GM11168 (cell line): Measurements from ENCODE around the gene KASH5.
"Not testable (repeated sequence)": the region's sequence is repeated elsewhere in the genome, so short reads cannot be mapped to it uniquely, and the experiment has no call there.

Source experiments
- in situ Hi-C: fragments of 300-500 bp; cut with MboI; formaldehyde crosslinking; loops from one replicate; pipeline ENCODE4 v1.12.0; 2022; ENCODE audit warnings: low sequenced_read_pairs; ENCODE audit not compliant: unreplicated experiment

The KASH5 gene

GRCh38 chr19:49434907-49435583 is 47.0 kb downstream of the KASH5 start:
- in situ Hi-C loops, result no loop called here

GRCh38 chr19:49435670-49436069 is 47.6 kb downstream of the KASH5 start:
- in situ Hi-C loops, result no loop called here

DNA sequence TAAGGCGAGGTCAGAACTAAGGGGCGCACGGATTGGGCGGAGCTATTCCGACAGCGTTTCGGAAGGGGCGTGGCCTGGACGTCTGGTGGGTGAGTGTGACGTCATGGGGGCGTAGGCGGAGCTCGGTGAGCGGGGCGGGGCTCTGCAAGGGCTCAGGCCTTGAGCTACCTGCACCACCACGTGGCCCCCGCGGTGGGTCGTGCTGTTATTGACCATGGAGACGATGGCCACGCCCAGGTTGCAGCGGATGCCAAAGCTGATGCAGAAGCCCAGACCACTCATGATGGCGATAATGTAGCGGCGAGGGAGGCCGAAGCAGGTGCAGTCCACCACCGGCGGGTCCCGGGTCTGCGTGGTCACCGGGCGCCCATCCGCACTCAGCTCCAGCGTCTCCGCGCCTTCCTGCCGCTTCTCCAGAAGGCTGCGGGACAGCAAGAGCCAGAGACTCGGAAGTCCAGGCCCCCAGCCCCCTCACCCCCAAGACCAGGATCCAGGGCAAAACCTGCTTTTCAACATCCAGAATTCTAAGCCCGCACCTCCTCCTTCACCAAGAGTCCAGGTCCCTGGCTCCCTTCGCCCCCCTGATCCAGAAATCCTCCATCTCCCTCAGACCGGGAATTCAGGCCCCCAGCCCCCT is 48.5 kb downstream of the KASH5 start:
- in situ Hi-C loops, result no loop called here

GRCh38 chr19:49437231-49437630 is 49.2 kb downstream of the KASH5 start:
- in situ Hi-C loops, result no loop called here

GRCh38 chr19:49438261-49438660 is 50.2 kb downstream of the KASH5 start:
- in situ Hi-C loops, result no loop called here

- in situ Hi-C loops, result no loop called here
Observed at GRCh38 chr19:49439836-49440235, 51.8 kb downstream of the KASH5 start.

DNA sequence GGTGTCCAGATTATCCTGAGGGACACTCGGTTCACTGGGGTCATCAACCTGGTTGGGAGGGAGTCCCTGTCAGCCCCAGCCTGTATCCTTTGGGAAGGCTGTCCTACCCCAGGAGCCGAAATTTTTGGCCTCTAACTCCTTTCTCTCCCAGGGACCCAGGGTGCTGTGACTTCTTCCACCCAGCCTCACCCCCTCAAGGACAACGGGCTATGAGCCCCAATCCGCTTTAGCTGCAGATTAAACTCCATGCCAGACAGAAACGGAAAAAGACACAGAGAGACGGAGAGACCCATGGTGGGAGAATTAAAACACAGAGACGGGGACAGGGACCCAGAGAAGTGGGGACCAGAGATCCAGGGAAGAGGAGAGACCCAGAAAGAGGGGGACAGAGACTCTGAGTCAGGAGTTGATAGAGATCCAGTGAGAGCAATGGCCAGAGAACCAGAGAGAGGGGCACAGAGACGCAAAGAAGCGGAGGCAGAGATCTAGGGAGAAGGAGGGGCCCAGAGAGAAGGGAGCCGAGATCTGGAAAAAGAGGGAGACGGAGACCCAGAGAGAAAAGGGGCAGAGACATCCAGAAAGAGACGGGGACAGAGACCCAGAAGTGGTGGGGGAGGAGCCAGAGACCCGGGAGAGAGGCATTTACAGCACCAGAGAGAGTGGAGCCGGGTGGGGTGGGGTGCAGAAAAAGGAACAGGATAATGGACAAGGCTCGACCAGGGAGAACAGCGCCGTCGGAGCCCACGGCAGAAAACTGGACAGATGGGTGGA is 52.6 kb downstream of the KASH5 start:
- in situ Hi-C loops, result no loop called here

DNA sequence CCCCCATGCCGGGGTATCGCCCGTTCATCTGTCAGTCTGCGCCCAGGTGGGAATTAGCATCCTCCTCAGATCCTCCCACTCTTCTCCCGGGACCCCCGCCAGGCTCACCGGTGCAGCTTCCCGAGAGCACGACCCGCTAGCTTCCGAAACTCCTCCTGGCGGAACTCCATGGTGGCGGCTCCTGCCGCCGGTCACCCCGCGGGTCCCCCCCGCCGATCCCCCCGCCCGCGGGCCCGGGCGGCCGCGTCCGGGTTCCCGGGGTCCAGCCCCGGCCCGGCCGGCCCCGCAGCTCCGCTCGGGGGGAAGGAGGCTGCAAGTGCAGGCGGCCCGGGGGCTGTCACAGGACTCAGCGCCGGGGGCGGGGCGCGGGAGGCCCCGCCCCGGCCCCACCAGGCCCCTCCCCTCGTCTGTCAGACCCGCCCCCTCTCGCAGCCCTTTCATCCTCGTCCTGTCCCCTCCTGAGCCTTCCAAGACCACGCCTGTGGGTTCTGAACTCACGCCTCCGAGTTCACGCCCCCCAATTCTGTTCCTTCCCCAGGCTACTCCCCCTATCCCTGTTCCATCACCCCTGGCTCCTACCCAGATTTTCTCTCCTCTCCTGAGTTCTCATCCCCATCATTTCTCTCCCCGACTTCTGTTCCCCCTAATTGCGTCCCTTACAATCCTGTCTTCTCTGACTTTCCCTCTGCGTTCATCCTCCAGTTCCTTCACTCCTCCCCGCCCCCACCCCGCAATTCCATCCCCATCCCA is 53.3 kb downstream of the KASH5 start, which contains the start of gene SLC17A7:
TSS of gene SLC17A7 (minus strand) at position 318 of the 750 bp plus-strand sequence. CDS start at position 170, 148 bp downstream.
- in situ Hi-C loops, result no loop called here

DNA sequence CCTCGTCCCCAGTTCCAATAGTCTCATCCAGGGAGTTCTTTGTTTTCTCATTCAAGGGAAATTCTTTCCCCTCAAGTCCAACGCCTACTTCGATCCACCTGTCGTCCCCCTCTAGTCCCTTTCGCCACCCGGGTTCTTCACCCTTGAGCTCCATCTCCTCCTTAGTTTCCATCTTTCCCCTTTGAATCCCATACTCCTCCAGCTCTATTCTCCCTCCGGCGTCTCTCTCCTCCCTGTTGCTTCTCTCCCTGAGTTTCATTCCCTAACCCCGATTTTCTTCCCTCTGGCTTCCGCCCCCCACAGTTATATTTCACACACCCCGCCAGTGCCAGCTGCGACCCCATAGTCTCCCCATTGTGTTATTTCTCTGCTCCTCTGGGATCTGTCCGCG is 53.9 kb downstream of the KASH5 start:
- in situ Hi-C loops, result no loop called here

DNA sequence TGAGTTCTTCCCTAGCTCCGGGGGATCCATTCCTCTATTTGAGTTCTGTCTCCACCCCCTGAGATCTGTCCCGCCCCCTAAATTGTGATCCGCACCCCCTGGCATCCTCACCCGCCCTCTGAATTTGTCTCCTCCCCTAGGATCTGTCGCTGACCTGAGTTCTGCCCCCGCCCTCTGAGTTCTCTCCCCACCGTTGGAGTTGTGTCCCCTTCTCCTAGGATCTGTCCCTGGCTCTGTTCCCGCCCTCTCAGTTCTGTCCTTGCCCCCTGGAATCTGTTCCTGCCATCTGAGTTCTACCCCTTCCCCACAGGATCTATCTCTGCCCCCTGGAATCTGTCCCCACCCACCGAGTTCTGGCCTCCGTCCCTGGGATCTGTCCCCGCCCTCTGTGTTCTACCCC is 54.3 kb downstream of the KASH5 start:
- in situ Hi-C loops, result no loop called here

DNA sequence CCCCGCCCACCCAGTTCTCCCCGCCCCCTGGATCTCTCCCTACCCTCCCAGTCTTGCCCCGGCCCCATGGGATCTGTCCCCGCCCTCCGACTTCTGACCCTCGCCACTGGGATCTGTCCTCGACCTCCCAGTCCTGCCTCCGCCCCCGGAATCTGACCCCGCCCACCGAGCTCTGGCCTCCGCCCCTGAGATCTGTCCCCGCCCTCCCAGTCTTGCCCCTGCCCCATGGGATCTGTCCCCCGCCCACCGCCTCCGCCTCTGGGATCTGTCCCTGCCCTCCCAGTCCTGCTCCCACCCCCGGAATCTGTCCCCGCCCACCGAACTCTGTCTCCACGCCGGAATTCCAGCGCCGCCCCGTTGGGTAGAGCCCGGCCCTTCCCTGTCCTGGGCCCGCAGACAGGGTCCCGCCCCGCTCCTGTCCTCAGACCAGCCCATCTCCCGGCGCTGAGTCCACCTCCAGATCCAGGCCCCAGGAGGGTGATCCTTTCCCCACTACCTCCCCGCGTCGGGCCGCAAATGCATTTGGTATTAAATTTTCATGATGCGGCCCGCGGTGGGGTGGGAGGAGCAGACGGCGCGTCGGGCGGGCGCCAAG is 54.8 kb downstream of the KASH5 start:
- in situ Hi-C loops, result no loop called here

DNA sequence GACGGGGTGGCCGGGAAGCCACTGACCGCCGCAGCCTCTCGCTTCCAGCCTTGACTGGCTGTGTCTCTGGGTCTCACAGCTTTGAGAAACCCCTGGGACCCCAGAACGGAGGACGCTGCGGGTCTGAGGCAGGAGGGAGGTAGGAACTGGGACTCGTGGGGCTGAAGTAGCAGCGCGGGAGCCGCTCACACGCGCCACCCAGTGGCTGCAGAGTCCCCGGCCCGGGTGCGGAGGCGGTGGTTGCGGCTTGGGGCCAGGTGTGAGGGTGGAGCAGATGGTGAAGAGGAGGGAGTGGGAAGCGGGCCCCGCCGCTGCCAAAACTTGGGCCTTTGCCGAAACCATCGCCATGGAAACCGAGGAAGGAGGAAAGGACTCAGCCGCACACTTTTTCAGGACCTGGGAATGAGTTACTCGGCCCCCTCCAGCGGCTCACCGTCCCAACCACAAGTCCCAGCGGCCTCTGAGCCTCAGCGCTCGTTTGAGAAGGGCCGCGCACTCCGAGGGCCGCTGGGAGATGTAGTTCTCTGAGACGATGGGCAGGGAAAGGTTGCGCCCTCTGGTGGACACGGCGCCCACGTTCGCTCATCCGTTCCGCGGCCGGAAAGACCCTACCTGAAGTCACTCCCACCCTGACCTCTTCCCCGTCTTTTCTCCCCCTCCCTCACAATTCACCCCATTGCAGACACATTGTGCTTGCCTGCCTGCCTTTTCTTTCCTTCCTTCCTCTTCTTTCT is 55.5 kb downstream of the KASH5 start:
- in situ Hi-C loops, result no loop called here

GRCh38 chr19:49444100-49444700 is 56.2 kb downstream of the KASH5 start:
- in situ Hi-C loops, result not testable (repeated sequence)

DNA sequence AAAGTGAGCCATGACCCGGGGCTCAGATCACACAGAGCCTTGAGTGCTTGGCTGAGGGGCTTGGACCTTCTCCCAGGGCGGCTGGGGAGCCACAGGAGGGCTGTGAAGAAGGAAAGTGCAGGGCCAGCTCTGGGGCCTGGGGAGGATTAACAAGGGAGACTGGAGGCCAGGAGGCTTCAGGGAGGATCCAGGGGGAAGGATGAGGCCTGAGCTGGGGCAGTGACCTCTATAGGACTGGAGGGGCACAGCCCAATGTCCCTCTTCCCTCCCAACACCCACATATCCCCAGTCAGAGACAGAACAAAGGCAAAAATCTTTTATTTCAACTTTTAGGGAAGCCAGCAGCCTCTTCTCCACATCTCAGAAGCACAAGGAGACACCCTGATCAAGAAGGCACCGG is 57.9 kb downstream of the KASH5 start:
- in situ Hi-C loops, result no loop called here

- in situ Hi-C loops, result no loop called here
Observed at GRCh38 chr19:49447485-49448431, 59.7 kb downstream of the KASH5 start.

- in situ Hi-C loops, result no loop called here
Observed at GRCh38 chr19:49448432-49448786, 60.4 kb downstream of the KASH5 start.

- in situ Hi-C loops, result no loop called here
Observed at GRCh38 chr19:49450405-49450804, 62.4 kb downstream of the KASH5 start.
